ENCODE data around the gene OTX2.

The OTX2 gene

DNA sequence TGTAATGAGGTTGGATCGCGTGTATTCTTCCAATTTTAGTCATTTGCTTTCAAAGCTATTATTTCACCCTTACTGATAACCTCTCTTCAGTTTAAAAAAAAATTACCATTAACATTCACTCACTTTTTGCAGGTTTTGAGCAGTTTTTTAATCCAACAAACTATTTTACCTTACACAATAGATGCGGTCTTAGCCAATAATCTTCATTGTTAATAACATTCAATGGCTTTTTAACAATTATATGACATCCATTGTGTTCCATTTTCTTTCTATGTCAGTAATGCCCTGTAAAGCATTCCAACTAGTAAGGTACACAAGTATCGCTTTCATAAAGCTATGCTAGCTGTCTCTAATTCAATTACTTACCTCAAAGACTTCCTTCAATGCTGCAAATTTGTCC lies 18.9 kb upstream of the OTX2 start:
- H3K9me2 ChIP-seq (replicated peaks; ENCODE audit: insufficient read depth, low read length), result no peaks in the 10 kb centered on the region
- H2AFZ ChIP-seq (ENCODE audit: low read depth, low read length, severe bottlenecking), result no peak overlapping the region
- H3K27ac ChIP-seq (ENCODE audit: low read depth, low read length), result no peak overlapping the region
- no peak overlapping the region for H3K9ac ChIP-seq (ENCODE audit: low read length)
- TF ChIP-seq, protein P1, sequence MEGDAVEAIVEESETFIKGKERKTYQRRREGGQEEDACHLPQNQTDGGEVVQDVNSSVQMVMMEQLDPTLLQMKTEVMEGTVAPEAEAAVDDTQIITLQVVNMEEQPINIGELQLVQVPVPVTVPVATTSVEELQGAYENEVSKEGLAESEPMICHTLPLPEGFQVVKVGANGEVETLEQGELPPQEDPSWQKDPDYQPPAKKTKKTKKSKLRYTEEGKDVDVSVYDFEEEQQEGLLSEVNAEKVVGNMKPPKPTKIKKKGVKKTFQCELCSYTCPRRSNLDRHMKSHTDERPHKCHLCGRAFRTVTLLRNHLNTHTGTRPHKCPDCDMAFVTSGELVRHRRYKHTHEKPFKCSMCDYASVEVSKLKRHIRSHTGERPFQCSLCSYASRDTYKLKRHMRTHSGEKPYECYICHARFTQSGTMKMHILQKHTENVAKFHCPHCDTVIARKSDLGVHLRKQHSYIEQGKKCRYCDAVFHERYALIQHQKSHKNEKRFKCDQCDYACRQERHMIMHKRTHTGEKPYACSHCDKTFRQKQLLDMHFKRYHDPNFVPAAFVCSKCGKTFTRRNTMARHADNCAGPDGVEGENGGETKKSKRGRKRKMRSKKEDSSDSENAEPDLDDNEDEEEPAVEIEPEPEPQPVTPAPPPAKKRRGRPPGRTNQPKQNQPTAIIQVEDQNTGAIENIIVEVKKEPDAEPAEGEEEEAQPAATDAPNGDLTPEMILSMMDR (IDR thresholded peaks at IDR 0.05; ENCODE audit: insufficient read depth, low read length, poor library complexity, severe bottlenecking), result no peak
- no peak for TF ChIP-seq EZH2phosphoT487 (conservative IDR thresholded peaks at IDR 0.05; ENCODE audit: low read length)
- no peak overlapping the region for H3K4me2 ChIP-seq (ENCODE audit: low read depth, low read length, poor library complexity, severe bottlenecking)
- H3K4me3 ChIP-seq (ENCODE audit: insufficient read depth, low read length, poor library complexity, severe bottlenecking), result no peak overlapping the region
- no peaks in the 10 kb centered on the region for H3F3A ChIP-seq (ENCODE audit: insufficient read depth)
- H3K79me2 ChIP-seq (ENCODE audit: insufficient read depth, low read length), result no peaks in the 10 kb centered on the region
- H3K36me3 ChIP-seq (ENCODE audit: low read length), result no peaks in the 10 kb centered on the region
- H3K9me3 ChIP-seq (ENCODE audit: insufficient read depth, low read length), result no peaks in the 10 kb centered on the region
- no peaks in the 10 kb centered on the region for H3K27me3 ChIP-seq (ENCODE audit: low read length)
- H4K20me1 ChIP-seq (ENCODE audit: low read depth, low read length), result no peaks in the 10 kb centered on the region

- Histone ChIP-seq H3K9me2 (replicated peaks; ENCODE audit: insufficient read depth, low read length) (no peaks in the 10 kb centered on the region), H4K20me1 (ENCODE audit: low read depth, low read length) (no peaks in the 10 kb centered on the region), H3K4me3 (ENCODE audit: insufficient read depth, low read length, poor library complexity, severe bottlenecking) (no peak overlapping the region), H3K9me3 (ENCODE audit: insufficient read depth, low read length) (no peaks in the 10 kb centered on the region), H3K36me3 (ENCODE audit: low read length) (no peaks in the 10 kb centered on the region), H3K79me2 (ENCODE audit: insufficient read depth, low read length) (no peaks in the 10 kb centered on the region), H3K27me3 (ENCODE audit: low read length) (no peaks in the 10 kb centered on the region), H3K4me2 (ENCODE audit: low read depth, low read length, poor library complexity, severe bottlenecking) (no peak overlapping the region), H3F3A (ENCODE audit: insufficient read depth) (no peaks in the 10 kb centered on the region), H3K9ac (ENCODE audit: low read length) (no peak overlapping the region), H3K27ac (ENCODE audit: low read depth, low read length) (no peak overlapping the region), H2AFZ (ENCODE audit: low read depth, low read length, severe bottlenecking) (no peak overlapping the region)
- TF ChIP-seq EZH2phosphoT487 (conservative IDR thresholded peaks at IDR 0.05; ENCODE audit: low read length), result no peak
- TF ChIP-seq, protein P1 (IDR thresholded peaks at IDR 0.05; ENCODE audit: insufficient read depth, low read length, poor library complexity, severe bottlenecking), result no peak
These were observed 15.9 kb upstream of the OTX2 start for GRCh38 chr14:56826214-56826613.

DNA sequence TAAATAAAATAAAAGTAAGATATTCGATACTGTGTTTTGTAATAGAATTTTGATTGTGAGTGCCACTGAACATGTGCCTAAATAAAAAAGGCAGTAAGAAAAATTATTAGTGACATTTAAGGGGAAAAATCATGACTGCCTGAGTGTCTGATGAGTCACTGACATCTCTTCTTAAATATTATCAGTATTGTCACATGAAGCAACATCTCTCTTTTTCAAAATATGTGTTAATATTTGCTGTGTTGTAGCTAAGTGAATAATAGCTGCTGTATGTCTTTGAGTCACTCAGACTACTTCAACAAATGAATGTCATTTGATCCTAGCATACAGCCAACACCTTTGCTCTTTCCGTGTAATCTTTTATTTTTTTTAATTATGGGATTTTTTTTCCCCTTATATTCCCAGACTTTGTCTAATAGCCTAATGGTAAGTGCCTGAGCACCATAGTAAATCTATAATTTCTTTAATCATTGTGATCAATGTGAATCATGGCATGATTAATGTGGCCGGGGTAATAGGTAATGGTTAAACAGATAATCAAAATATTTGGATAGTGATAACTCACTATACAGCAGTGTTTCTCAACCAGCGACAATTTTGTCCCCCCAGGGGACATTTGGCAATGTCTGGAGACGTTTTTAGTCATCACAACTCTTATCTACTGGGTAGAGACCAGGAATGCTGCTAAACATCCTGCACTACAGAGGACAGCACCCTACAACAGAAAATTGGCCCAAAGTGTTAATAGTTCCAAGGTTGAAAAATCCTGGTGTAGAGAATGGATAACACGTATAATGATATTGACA lies 11.7 kb upstream of the OTX2 start:
- TF ChIP-seq, protein P1 (IDR thresholded peaks at IDR 0.05; ENCODE audit: insufficient read depth, low read length, poor library complexity, severe bottlenecking), result no peak
- no peak for TF ChIP-seq EZH2phosphoT487 (conservative IDR thresholded peaks at IDR 0.05; ENCODE audit: low read length)
- no peak overlapping the region for H3K4me2 ChIP-seq (ENCODE audit: low read depth, low read length, poor library complexity, severe bottlenecking)
- no peaks in the 10 kb centered on the region for H3K27me3 ChIP-seq (ENCODE audit: low read length)
- no peaks in the 10 kb centered on the region for H3K79me2 ChIP-seq (ENCODE audit: insufficient read depth, low read length)
- no peaks in the 10 kb centered on the region for H3K9me3 ChIP-seq (ENCODE audit: insufficient read depth, low read length)
- no peak overlapping the region for H3K27ac ChIP-seq (ENCODE audit: low read depth, low read length)
- no peaks in the 10 kb centered on the region for H3K9me2 ChIP-seq (replicated peaks; ENCODE audit: insufficient read depth, low read length)
- H3K9ac ChIP-seq (ENCODE audit: low read length), result no peak overlapping the region
- H4K20me1 ChIP-seq (ENCODE audit: low read depth, low read length), result no peaks in the 10 kb centered on the region
- H3F3A ChIP-seq (ENCODE audit: insufficient read depth), result no peaks in the 10 kb centered on the region
- no peaks in the 10 kb centered on the region for H3K36me3 ChIP-seq (ENCODE audit: low read length)
- no peak overlapping the region for H2AFZ ChIP-seq (ENCODE audit: low read depth, low read length, severe bottlenecking)
- H3K4me3 ChIP-seq (ENCODE audit: insufficient read depth, low read length, poor library complexity, severe bottlenecking), result no peak overlapping the region

Measured in SU-DHL-6 (cell line).